ENCODE data around the gene OR2B2. TPM values are rescaled to one million over a fixed set of nuclear protein-coding genes. Genes with fewer than 3 reads are reported as not detected.
"Not testable (repeated sequence)": the region's sequence is repeated elsewhere in the genome, so short reads cannot be mapped to it uniquely, and the experiment has no call there.

The OR2B2 gene
- total RNA-seq, 1 donor from 2014 or later = not detected

DNA sequence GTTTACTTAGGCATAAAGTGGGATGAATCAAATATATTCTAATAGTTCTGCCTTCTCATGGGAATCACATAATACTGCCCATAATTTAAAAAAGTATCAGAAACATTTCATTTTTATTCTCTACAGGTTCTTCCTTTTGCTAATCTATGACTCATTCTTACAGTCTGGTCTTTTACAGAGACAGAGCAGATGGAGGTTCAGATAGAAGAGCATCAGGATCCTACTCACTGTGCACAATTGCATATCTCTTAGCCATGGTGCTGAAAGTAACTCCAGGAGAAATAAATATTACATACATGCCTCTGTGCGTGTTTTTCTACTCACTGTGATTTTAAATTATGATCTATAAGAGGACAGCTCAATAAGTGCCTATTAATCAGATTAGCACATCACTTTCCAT lies 28.6 kb upstream of the OR2B2 start:
- no peaks in the 10 kb centered on the region for H3K4me1 Mint-ChIP-seq (ENCODE audit: unreplicated experiment)
- H3K9me3 Mint-ChIP-seq (ENCODE audit: unreplicated experiment) = no peaks in the 10 kb centered on the region
- no peak for DNase-seq (ENCODE audit: extremely low spot score, unreplicated experiment)
- H3K27ac Mint-ChIP-seq (ENCODE audit: unreplicated experiment) = no peak overlapping the region
- TF ChIP-seq, protein P1, sequence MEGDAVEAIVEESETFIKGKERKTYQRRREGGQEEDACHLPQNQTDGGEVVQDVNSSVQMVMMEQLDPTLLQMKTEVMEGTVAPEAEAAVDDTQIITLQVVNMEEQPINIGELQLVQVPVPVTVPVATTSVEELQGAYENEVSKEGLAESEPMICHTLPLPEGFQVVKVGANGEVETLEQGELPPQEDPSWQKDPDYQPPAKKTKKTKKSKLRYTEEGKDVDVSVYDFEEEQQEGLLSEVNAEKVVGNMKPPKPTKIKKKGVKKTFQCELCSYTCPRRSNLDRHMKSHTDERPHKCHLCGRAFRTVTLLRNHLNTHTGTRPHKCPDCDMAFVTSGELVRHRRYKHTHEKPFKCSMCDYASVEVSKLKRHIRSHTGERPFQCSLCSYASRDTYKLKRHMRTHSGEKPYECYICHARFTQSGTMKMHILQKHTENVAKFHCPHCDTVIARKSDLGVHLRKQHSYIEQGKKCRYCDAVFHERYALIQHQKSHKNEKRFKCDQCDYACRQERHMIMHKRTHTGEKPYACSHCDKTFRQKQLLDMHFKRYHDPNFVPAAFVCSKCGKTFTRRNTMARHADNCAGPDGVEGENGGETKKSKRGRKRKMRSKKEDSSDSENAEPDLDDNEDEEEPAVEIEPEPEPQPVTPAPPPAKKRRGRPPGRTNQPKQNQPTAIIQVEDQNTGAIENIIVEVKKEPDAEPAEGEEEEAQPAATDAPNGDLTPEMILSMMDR (IDR thresholded peaks at IDR 0.05) = no peak
- peaks cover 5% of the 10 kb centered on the region for H3K27me3 Mint-ChIP-seq (ENCODE audit: unreplicated experiment)
- no peaks in the 10 kb centered on the region for H3K36me3 Mint-ChIP-seq (ENCODE audit: unreplicated experiment)
- no peak overlapping the region for H3K4me3 Mint-ChIP-seq (ENCODE audit: unreplicated experiment)

DNA sequence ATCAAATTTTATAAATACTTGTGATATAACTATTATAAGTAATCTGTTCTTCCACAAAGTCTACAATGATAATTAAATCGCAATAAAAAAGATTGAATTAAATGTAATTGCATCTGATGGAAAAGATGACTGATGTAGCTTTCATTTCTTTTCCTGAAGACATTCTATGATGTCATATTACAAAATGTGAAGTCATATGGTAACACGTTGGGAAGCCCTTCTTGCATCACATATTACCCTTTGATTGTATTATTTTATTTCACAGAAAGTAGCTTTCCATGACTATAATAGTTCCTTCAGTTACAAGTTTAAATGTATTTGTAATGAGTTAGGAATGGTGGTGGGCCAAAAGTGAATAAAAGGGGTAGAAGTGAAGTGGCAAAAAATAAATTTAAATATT lies 19.0 kb upstream of the OR2B2 start:
- Mint-ChIP-seq H3K36me3 (ENCODE audit: unreplicated experiment) (no peaks in the 10 kb centered on the region), H3K4me1 (ENCODE audit: unreplicated experiment) (no peaks in the 10 kb centered on the region), H3K27me3 (ENCODE audit: unreplicated experiment) (peaks cover 11% of the 10 kb centered on the region), H3K4me3 (ENCODE audit: unreplicated experiment) (no peak overlapping the region), H3K9me3 (ENCODE audit: unreplicated experiment) (no peaks in the 10 kb centered on the region), H3K27ac (ENCODE audit: unreplicated experiment) (no peak overlapping the region)
- DNase-seq (ENCODE audit: extremely low spot score, unreplicated experiment) = no peak
- TF ChIP-seq, protein P1 (IDR thresholded peaks at IDR 0.05) = no peak

DNA sequence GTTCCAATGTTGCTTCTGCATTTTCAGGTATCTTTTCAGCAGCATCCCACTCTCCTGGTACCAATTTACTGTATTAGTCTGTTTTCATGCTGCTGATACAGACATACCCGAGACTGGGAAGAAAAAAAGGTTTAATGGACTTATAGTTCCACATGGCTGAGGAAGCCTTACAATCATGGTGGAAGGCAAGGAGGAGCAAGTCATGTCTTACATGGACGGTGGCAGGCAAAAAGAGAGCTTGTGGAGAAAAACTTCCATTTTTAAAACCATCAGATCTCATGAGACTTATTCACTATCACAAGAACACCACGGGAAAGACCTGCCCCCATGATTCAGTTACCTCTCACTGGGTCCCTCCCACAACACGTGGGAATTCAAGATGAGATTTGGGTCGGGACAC lies 17.7 kb upstream of the OR2B2 start:
- DNase-seq (ENCODE audit: extremely low spot score, unreplicated experiment); H3K9me3 Mint-ChIP-seq (ENCODE audit: unreplicated experiment): not testable (repeated sequence)

DNA sequence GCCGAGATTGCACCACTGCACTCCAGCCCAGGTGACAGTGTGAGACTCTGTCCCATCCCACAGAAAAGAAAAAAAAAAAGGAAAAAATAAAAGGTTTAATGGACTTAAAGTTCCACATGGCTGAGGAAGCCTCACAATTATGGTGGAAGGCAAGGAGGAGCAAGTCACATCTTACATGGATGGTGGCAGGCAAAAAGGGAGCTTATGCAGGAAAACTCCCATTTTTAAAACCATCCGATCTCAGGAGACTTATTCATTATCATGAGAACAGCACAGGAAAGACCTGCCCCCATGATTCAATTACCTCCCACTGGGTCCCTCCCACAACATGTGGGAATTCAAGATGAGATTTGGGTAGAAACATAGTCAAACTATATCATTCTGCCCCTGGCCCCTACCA lies 15.8 kb upstream of the OR2B2 start:
- H3K4me3 Mint-ChIP-seq (ENCODE audit: unreplicated experiment); H3K4me1 Mint-ChIP-seq (ENCODE audit: unreplicated experiment); H3K9me3 Mint-ChIP-seq (ENCODE audit: unreplicated experiment); DNase-seq (ENCODE audit: extremely low spot score, unreplicated experiment); H3K36me3 Mint-ChIP-seq (ENCODE audit: unreplicated experiment); H3K27ac Mint-ChIP-seq (ENCODE audit: unreplicated experiment): not testable (repeated sequence)
- peaks cover 14% of the 10 kb centered on the region for H3K27me3 Mint-ChIP-seq (ENCODE audit: unreplicated experiment)

More for the DNA sequence above, 17.7 kb upstream of the OR2B2 start:
- H3K4me3 Mint-ChIP-seq (ENCODE audit: unreplicated experiment); H3K27ac Mint-ChIP-seq (ENCODE audit: unreplicated experiment); H3K36me3 Mint-ChIP-seq (ENCODE audit: unreplicated experiment); H3K4me1 Mint-ChIP-seq (ENCODE audit: unreplicated experiment): not testable (repeated sequence)
- H3K27me3 Mint-ChIP-seq (ENCODE audit: unreplicated experiment) = peaks cover 11% of the 10 kb centered on the region

DNA sequence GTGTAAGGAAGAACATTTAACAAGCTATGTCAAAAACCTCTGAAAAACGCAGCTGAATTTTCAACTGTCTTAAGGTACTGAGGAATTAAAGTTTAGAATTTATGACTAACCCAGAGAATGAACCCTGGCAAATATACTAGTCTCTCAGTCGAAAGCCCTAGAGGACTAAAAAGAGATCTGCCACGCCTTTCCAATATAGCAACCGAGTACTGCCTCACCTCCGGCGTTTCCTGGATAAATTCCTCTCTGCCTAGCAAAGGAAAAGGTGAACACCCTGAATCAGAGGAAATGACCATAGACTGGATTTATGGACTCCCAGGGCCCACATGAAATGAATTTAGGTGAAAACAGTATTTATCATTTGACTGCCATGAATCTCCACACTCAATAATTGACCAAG lies 12.0 kb upstream of the OR2B2 start:
- peaks cover 20% of the 10 kb centered on the region for H3K27me3 Mint-ChIP-seq (ENCODE audit: unreplicated experiment)
- no peak for DNase-seq (ENCODE audit: extremely low spot score, unreplicated experiment)
- TF ChIP-seq, protein P1 (IDR thresholded peaks at IDR 0.05) = no peak
- no peak overlapping the region for H3K27ac Mint-ChIP-seq (ENCODE audit: unreplicated experiment)
- no peak overlapping the region for H3K4me3 Mint-ChIP-seq (ENCODE audit: unreplicated experiment)
- no peaks in the 10 kb centered on the region for H3K9me3 Mint-ChIP-seq (ENCODE audit: unreplicated experiment)
- H3K4me1 Mint-ChIP-seq (ENCODE audit: unreplicated experiment) = no peaks in the 10 kb centered on the region
- H3K36me3 Mint-ChIP-seq (ENCODE audit: unreplicated experiment) = no peaks in the 10 kb centered on the region

DNA sequence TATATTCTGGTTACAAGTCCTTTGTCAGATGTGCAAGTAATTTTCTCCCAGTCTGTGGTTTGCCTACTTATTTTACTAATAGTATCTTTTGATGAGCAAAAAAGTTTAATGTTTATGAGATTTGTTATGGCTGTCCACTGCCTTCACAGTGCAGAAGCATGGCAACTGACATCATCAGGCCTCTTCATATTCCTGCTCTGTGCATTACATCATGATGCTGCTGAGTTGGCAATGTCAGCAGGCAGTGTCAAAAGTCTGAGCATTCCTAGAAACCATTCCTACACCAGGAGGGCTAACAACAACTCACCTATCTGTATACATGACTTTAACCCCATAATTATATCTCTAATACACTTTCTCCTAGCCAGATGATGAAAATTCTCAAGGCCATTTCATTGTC lies 10.8 kb upstream of the OR2B2 start:
- H3K4me3 Mint-ChIP-seq (ENCODE audit: unreplicated experiment) = no peak overlapping the region
- TF ChIP-seq, protein P1 (IDR thresholded peaks at IDR 0.05) = no peak
- H3K27ac Mint-ChIP-seq (ENCODE audit: unreplicated experiment) = no peak overlapping the region
- no peak for DNase-seq (ENCODE audit: extremely low spot score, unreplicated experiment)
- H3K36me3 Mint-ChIP-seq (ENCODE audit: unreplicated experiment) = no peaks in the 10 kb centered on the region
- H3K27me3 Mint-ChIP-seq (ENCODE audit: unreplicated experiment) = peaks cover 18% of the 10 kb centered on the region
- H3K9me3 Mint-ChIP-seq (ENCODE audit: unreplicated experiment) = no peaks in the 10 kb centered on the region
- H3K4me1 Mint-ChIP-seq (ENCODE audit: unreplicated experiment) = no peaks in the 10 kb centered on the region
